ENCODE measurements around the gene ANKRD22. TPM values are rescaled to one million over a fixed set of nuclear protein-coding genes. Genes with fewer than 3 reads are reported as not detected.

Gene ANKRD22
- total and polyA plus RNA-seq, 10 of the 15 experiments (the other 5 are each of a cell fraction or from before 2014, with no cell fraction given), result 0.30 to 1.3 (median 0.71) TPM

DNA sequence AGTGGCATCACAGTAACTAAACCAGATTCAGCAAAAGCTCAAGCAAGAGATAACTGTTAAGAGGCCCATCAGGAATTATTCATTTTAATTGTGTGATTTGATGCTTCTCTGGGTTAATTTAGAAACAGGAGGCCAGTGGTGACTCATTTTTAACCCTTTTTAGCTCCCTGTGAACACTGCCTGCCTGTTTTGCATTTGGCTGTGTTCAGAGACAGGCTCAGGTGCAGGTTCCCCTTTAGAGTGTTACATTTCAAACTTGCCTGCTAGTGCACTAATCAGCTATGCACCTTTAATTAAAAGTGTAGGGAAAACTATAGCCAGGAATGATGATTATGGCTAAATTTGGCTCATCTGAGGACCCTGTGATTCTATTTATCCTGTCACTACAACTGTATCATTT, 34.9 kb upstream of the ANKRD22 start (continued):
- TF ChIP-seq, protein P1, sequence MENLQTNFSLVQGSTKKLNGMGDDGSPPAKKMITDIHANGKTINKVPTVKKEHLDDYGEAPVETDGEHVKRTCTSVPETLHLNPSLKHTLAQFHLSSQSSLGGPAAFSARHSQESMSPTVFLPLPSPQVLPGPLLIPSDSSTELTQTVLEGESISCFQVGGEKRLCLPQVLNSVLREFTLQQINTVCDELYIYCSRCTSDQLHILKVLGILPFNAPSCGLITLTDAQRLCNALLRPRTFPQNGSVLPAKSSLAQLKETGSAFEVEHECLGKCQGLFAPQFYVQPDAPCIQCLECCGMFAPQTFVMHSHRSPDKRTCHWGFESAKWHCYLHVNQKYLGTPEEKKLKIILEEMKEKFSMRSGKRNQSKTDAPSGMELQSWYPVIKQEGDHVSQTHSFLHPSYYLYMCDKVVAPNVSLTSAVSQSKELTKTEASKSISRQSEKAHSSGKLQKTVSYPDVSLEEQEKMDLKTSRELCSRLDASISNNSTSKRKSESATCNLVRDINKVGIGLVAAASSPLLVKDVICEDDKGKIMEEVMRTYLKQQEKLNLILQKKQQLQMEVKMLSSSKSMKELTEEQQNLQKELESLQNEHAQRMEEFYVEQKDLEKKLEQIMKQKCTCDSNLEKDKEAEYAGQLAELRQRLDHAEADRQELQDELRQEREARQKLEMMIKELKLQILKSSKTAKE (IDR thresholded peaks at IDR 0.05; ENCODE audit: low read depth, poor library complexity, severe bottlenecking), result no peak
- no peak for TF ChIP-seq SPI1 (IDR thresholded peaks at IDR 0.05; ENCODE audit: borderline replicate concordance, insufficient read depth, low read depth, low read length)
- no peak for TF ChIP-seq ZBED1 (IDR thresholded peaks at IDR 0.05; ENCODE audit: borderline replicate concordance)
- no peak for TF ChIP-seq SMC3 (IDR thresholded peaks at IDR 0.05; ENCODE audit: borderline replicate concordance, low read length)
- TF ChIP-seq, protein P2, sequence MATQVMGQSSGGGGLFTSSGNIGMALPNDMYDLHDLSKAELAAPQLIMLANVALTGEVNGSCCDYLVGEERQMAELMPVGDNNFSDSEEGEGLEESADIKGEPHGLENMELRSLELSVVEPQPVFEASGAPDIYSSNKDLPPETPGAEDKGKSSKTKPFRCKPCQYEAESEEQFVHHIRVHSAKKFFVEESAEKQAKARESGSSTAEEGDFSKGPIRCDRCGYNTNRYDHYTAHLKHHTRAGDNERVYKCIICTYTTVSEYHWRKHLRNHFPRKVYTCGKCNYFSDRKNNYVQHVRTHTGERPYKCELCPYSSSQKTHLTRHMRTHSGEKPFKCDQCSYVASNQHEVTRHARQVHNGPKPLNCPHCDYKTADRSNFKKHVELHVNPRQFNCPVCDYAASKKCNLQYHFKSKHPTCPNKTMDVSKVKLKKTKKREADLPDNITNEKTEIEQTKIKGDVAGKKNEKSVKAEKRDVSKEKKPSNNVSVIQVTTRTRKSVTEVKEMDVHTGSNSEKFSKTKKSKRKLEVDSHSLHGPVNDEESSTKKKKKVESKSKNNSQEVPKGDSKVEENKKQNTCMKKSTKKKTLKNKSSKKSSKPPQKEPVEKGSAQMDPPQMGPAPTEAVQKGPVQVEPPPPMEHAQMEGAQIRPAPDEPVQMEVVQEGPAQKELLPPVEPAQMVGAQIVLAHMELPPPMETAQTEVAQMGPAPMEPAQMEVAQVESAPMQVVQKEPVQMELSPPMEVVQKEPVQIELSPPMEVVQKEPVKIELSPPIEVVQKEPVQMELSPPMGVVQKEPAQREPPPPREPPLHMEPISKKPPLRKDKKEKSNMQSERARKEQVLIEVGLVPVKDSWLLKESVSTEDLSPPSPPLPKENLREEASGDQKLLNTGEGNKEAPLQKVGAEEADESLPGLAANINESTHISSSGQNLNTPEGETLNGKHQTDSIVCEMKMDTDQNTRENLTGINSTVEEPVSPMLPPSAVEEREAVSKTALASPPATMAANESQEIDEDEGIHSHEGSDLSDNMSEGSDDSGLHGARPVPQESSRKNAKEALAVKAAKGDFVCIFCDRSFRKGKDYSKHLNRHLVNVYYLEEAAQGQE (IDR thresholded peaks at IDR 0.05; ENCODE audit: low read depth, low read length), result no peak
- TF ChIP-seq PML (IDR thresholded peaks at IDR 0.05; ENCODE audit: low read length), result peak; percentile 63; the same call in 1 of the 2 replicates
- TF ChIP-seq NFYB (IDR thresholded peaks at IDR 0.05; ENCODE audit: insufficient read depth, low read depth, low read length), result no peak
- TF ChIP-seq POLR2A (IDR thresholded peaks at IDR 0.05; ENCODE audit: low read depth, low read length), result 0 out of 2 replicates have a peak, but pooled peaks have one; percentile 26
- no peak for TF ChIP-seq EZH2 (IDR thresholded peaks at IDR 0.05; ENCODE audit: borderline replicate concordance, control insufficient read depth, low read depth, low read length)
- no peak for TF ChIP-seq BCL11A (IDR thresholded peaks at IDR 0.05; ENCODE audit: low read depth, low read length)
- peak; percentile 64 for TF ChIP-seq MTA2 (IDR thresholded peaks at IDR 0.05; ENCODE audit: low read depth)
- TF ChIP-seq, protein P3, sequence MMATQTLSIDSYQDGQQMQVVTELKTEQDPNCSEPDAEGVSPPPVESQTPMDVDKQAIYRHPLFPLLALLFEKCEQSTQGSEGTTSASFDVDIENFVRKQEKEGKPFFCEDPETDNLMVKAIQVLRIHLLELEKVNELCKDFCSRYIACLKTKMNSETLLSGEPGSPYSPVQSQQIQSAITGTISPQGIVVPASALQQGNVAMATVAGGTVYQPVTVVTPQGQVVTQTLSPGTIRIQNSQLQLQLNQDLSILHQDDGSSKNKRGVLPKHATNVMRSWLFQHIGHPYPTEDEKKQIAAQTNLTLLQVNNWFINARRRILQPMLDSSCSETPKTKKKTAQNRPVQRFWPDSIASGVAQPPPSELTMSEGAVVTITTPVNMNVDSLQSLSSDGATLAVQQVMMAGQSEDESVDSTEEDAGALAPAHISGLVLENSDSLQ (IDR thresholded peaks at IDR 0.05), result no peak
- no peak for TF ChIP-seq NR2C1 (IDR thresholded peaks at IDR 0.05)
- TF ChIP-seq EED (IDR thresholded peaks at IDR 0.05; ENCODE audit: low read depth), result no peak
- TF ChIP-seq, protein P4, sequence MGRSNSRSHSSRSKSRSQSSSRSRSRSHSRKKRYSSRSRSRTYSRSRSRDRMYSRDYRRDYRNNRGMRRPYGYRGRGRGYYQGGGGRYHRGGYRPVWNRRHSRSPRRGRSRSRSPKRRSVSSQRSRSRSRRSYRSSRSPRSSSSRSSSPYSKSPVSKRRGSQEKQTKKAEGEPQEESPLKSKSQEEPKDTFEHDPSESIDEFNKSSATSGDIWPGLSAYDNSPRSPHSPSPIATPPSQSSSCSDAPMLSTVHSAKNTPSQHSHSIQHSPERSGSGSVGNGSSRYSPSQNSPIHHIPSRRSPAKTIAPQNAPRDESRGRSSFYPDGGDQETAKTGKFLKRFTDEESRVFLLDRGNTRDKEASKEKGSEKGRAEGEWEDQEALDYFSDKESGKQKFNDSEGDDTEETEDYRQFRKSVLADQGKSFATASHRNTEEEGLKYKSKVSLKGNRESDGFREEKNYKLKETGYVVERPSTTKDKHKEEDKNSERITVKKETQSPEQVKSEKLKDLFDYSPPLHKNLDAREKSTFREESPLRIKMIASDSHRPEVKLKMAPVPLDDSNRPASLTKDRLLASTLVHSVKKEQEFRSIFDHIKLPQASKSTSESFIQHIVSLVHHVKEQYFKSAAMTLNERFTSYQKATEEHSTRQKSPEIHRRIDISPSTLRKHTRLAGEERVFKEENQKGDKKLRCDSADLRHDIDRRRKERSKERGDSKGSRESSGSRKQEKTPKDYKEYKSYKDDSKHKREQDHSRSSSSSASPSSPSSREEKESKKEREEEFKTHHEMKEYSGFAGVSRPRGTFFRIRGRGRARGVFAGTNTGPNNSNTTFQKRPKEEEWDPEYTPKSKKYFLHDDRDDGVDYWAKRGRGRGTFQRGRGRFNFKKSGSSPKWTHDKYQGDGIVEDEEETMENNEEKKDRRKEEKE (IDR thresholded peaks at IDR 0.05), result no peak
- TF ChIP-seq NBN (IDR thresholded peaks at IDR 0.05), result 0 out of 2 replicates have a peak, but pooled peaks have one; percentile 28
- TF ChIP-seq, protein P5, sequence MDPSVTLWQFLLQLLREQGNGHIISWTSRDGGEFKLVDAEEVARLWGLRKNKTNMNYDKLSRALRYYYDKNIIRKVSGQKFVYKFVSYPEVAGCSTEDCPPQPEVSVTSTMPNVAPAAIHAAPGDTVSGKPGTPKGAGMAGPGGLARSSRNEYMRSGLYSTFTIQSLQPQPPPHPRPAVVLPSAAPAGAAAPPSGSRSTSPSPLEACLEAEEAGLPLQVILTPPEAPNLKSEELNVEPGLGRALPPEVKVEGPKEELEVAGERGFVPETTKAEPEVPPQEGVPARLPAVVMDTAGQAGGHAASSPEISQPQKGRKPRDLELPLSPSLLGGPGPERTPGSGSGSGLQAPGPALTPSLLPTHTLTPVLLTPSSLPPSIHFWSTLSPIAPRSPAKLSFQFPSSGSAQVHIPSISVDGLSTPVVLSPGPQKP (IDR thresholded peaks at IDR 0.05; ENCODE audit: low read depth, low read length), result no peak
- TF ChIP-seq TAF1 (IDR thresholded peaks at IDR 0.05; ENCODE audit: borderline replicate concordance, low read depth, low read length), result peak; percentile 20; the same call in 1 of the 2 replicates
- TF ChIP-seq SIX5 (IDR thresholded peaks at IDR 0.05; ENCODE audit: low read depth, low read length, severe bottlenecking), result no peak
- no peak for TF ChIP-seq BRCA1 (IDR thresholded peaks at IDR 0.05; ENCODE audit: low read depth, low read length)
- TF ChIP-seq MTA3 (IDR thresholded peaks at IDR 0.05; ENCODE audit: borderline replicate concordance, low read length), result no peak
- no peak for TF ChIP-seq ZNF207 (IDR thresholded peaks at IDR 0.05; ENCODE audit: borderline replicate concordance)

Measured in GM12878 (cell line).